ENCODE measurements around the gene PDE9A. TPM values are rescaled to one million over a fixed set of nuclear protein-coding genes. Genes with fewer than 3 reads are reported as not detected.

The PDE9A gene
- total RNA-seq, 1 experiment from 2014 or later: 44.8 TPM

GRCh38 chr21:42618707-42619102 lies 34.7 kb upstream of the PDE9A start:
- no peaks in the 10 kb centered on the region for H3K36me3 Mint-ChIP-seq
- H3K9me3 Mint-ChIP-seq: peaks cover 4% of the 10 kb centered on the region
- DNase-seq (ENCODE audit: low spot score) (no peak), ATAC-seq (no peak)
- no peak for TF ChIP-seq PRDM15 (CRISPR knock-in tag; IDR thresholded peaks at IDR 0.05)
- TF ChIP-seq ZNF396 (CRISPR knock-in tag; IDR thresholded peaks at IDR 0.05; ENCODE audit: borderline replicate concordance): no peak
- TF ChIP-seq CREM (CRISPR knock-in tag; IDR thresholded peaks at IDR 0.05): no peak
- TF ChIP-seq, protein P1, sequence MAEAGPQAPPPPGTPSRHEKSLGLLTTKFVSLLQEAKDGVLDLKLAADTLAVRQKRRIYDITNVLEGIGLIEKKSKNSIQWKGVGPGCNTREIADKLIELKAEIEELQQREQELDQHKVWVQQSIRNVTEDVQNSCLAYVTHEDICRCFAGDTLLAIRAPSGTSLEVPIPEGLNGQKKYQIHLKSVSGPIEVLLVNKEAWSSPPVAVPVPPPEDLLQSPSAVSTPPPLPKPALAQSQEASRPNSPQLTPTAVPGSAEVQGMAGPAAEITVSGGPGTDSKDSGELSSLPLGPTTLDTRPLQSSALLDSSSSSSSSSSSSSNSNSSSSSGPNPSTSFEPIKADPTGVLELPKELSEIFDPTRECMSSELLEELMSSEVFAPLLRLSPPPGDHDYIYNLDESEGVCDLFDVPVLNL (CRISPR knock-in tag; IDR thresholded peaks at IDR 0.05; ENCODE audit: borderline replicate concordance, low read depth): no peak
- TF ChIP-seq ZNF263 (CRISPR knock-in tag; IDR thresholded peaks at IDR 0.05; ENCODE audit: low read depth): no peak
- TF ChIP-seq FOXP4 (CRISPR knock-in tag; IDR thresholded peaks at IDR 0.05): no peak
- no peak for TF ChIP-seq ZNF121 (CRISPR knock-in tag; IDR thresholded peaks at IDR 0.05)
- no peak for TF ChIP-seq JUN (CRISPR knock-in tag; IDR thresholded peaks at IDR 0.05)
- TF ChIP-seq E2F5 (CRISPR knock-in tag; IDR thresholded peaks at IDR 0.05): no peak
- no peak for TF ChIP-seq ZNF219 (CRISPR knock-in tag; IDR thresholded peaks at IDR 0.05; ENCODE audit: borderline replicate concordance)
- TF ChIP-seq MAX (CRISPR knock-in tag; IDR thresholded peaks at IDR 0.05): no peak
- TF ChIP-seq AFF4 (CRISPR knock-in tag; IDR thresholded peaks at IDR 0.05; ENCODE audit: borderline replicate concordance): no peak
- no peak for TF ChIP-seq ZBTB21 (CRISPR knock-in tag; IDR thresholded peaks at IDR 0.05; ENCODE audit: borderline replicate concordance)
- no peak for TF ChIP-seq SMAD4 (CRISPR knock-in tag; IDR thresholded peaks at IDR 0.05)
- no peak for TF ChIP-seq JAZF1 (CRISPR knock-in tag; IDR thresholded peaks at IDR 0.05)
- TF ChIP-seq, protein P2, sequence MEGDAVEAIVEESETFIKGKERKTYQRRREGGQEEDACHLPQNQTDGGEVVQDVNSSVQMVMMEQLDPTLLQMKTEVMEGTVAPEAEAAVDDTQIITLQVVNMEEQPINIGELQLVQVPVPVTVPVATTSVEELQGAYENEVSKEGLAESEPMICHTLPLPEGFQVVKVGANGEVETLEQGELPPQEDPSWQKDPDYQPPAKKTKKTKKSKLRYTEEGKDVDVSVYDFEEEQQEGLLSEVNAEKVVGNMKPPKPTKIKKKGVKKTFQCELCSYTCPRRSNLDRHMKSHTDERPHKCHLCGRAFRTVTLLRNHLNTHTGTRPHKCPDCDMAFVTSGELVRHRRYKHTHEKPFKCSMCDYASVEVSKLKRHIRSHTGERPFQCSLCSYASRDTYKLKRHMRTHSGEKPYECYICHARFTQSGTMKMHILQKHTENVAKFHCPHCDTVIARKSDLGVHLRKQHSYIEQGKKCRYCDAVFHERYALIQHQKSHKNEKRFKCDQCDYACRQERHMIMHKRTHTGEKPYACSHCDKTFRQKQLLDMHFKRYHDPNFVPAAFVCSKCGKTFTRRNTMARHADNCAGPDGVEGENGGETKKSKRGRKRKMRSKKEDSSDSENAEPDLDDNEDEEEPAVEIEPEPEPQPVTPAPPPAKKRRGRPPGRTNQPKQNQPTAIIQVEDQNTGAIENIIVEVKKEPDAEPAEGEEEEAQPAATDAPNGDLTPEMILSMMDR (IDR thresholded peaks at IDR 0.05): no peak
- peaks cover 7% of the 10 kb centered on the region for H3K27me3 Mint-ChIP-seq (ENCODE audit: low read depth)
- ChIA-PET POLR2A (no interaction called here), CTCF (no interaction called here)
- H3K27ac Mint-ChIP-seq: no peak overlapping the region
- no peak overlapping the region for H3K4me3 Mint-ChIP-seq
- peaks cover 11% of the 10 kb centered on the region; the same call in 1 of the 2 replicates for H3K4me1 Mint-ChIP-seq

Measured in WTC11 (cell line).